GM10248 (cell line): Measurements from ENCODE around the gene PDIK1L.
"Not testable (repeated sequence)": the region's sequence is repeated elsewhere in the genome, so short reads cannot be mapped to it uniquely, and the experiment has no call there.

Source experiments
- CTCF ChIA-PET: fragments of 300-600 bp; sonication (Branson Sonifier 250); formaldehyde crosslinking; extraction: SDS; loops from one replicate; lab custom pipeline; 2021; ENCODE audit warnings: antibody characterized with exemption; lab: Yijun Ruan, JAX
- POLR2A ChIA-PET: fragments of 350-650 bp; sonication (Branson Sonifier 250); formaldehyde crosslinking; extraction: SDS; loops from one replicate; lab custom pipeline; 2020; ENCODE audit warnings: antibody characterized with exemption; lab: Yijun Ruan, JAX
- DNase-seq: peaks from one replicate; pipeline ENCODE4 v3.0.0; 2012; ENCODE audit errors: extremely low spot score
- CTCF ChIP-seq: IDR thresholded peaks from 2 replicates; pipeline ENCODE4 v1.5.1; 2012; ENCODE audit warnings: mild to moderate bottlenecking, low read depth; ENCODE audit errors: extremely low read depth, missing control alignments, control extremely low read depth

The PDIK1L gene

GRCh38 chr1:26102526-26102925, 9.1 kb upstream of the PDIK1L start:
- no peak for TF ChIP-seq CTCF
- POLR2A ChIA-PET = no interaction called here
- DNase-seq = no peak
- CTCF ChIA-PET = interaction anchor here (0.8 to 6.3 kb wide), 9 partner anchors 11 to 314 kb away, joined by 3 to 151 read pairs (median 5); partner anchors contain the start of gene ZNF593

- POLR2A ChIA-PET, DNase-seq: not testable (repeated sequence)
- CTCF ChIA-PET = interaction anchor here (0.6 to 6.3 kb wide), 13 partner anchors 14 to 312 kb away, joined by 3 to 151 read pairs (median 4); partner anchors contain the start of gene ZNF593
These were observed 6.4 kb upstream of the PDIK1L start for GRCh38 chr1:26105226-26105548.

GRCh38 chr1:26109229-26110164, 2.1 kb upstream of the PDIK1L start:
- POLR2A ChIA-PET = no interaction called here

GRCh38 chr1:26110731-26111529, 694 bp upstream of the PDIK1L start:
- TF ChIP-seq CTCF = no peak
- POLR2A ChIA-PET = interaction anchor here (0.6 to 0.8 kb wide), 2 partner anchors 9 to 205 kb away, joined by 3 to 5 read pairs; no protein-coding TSS in a partner anchor
- DNase-seq = peak; percentile 81
- CTCF ChIA-PET = interaction anchor here (1.2 to 10.3 kb wide), 3 partner anchors 16 to 45 kb away, joined by 4 to 115 read pairs (median 12); no protein-coding TSS in a partner anchor

More at GRCh38 chr1:26109229-26110164, 2.1 kb upstream of the PDIK1L start:
- no peak for DNase-seq
- no peak for TF ChIP-seq CTCF
- CTCF ChIA-PET = interaction anchor here (0.6 to 10.3 kb wide), 5 partner anchors 30 to 255 kb away, joined by 3 to 115 read pairs (median 4); partner anchors contain the start of genes CEP85 and ZNF593

- ChIA-PET POLR2A (no interaction called here), CTCF (interaction anchor here (1.5 to 10.3 kb wide), 6 partner anchors 11 to 122 kb away, joined by 4 to 115 read pairs (median 11); partner anchors contain the start of genes C1orf232, CEP85 and ZNF593)
- TF ChIP-seq CTCF = no peak
- peak; percentile 34 for DNase-seq
These were observed 767 bp downstream of the PDIK1L start for GRCh38 chr1:26112407-26112775.

GRCh38 chr1:26114165-26114927, 2.7 kb downstream of the PDIK1L start:
- POLR2A ChIA-PET = no interaction called here
- no peak for TF ChIP-seq CTCF
- CTCF ChIA-PET = interaction anchor here (1.0 to 10.3 kb wide), 5 partner anchors 12 to 201 kb away, joined by 3 to 115 read pairs (median 12); partner anchors contain the start of gene CEP85
- DNase-seq = no peak
